Thymus (tissue), 11 donors: ENCODE data around the gene COMMD3. TPM values are rescaled to one million over a fixed set of nuclear protein-coding genes. Genes with fewer than 3 reads are reported as not detected.
A peak's percentile ranks its signal among the peaks of the same experiment; 100 is the strongest.
"Not testable (repeated sequence)": the region's sequence is repeated elsewhere in the genome, so short reads cannot be mapped to it uniquely, and the experiment has no call there.

ENCODE experiments used
- DNase-seq, 9 donors: peaks; one replicate each; pipeline ENCODE4 v3.0.0-alpha.2; 2013; ENCODE audit warnings: low spot score in 9 of 9, low read depth in 6 of 9, missing footprints in 1 of 9
- H3K27ac ChIP-seq, 2 donors: one replicate each; pipeline ENCODE4 v1.5.1; 2013; ENCODE audit warnings: control low read depth in 1 of 2, low read depth in 1 of 2, low read length in 1 of 2, mild to moderate bottlenecking in 1 of 2, moderate library complexity in 1 of 2
- H3K27me3 ChIP-seq, 2 donors: one replicate each; pipeline ENCODE4 v1.5.1; 2013; ENCODE audit warnings: low read length in 1 of 2; ENCODE audit not compliant: control insufficient read depth in 2 of 2, insufficient read depth in 1 of 2
- H3K36me3 ChIP-seq, 2 donors: one replicate each; pipeline ENCODE4 v1.5.1; 2013; ENCODE audit warnings: low read length in 1 of 2, mild to moderate bottlenecking in 1 of 2, moderate library complexity in 1 of 2; ENCODE audit not compliant: control insufficient read depth in 2 of 2, insufficient read depth in 2 of 2
- H3K4me1 ChIP-seq, 2 donors: one replicate each; pipeline ENCODE4 v1.5.1; 2013; ENCODE audit warnings: low read length in 2 of 2; ENCODE audit not compliant: control insufficient read depth in 2 of 2, insufficient read depth in 2 of 2
- H3K4me3 ChIP-seq, 2 donors: one replicate each; pipeline ENCODE4 v1.5.1; 2013; ENCODE audit warnings: low read length in 2 of 2, control low read depth in 1 of 2, mild to moderate bottlenecking in 1 of 2
- H3K9me3 ChIP-seq, 2 donors: one replicate each; pipeline ENCODE4 v1.5.1; 2013; ENCODE audit warnings: low read length in 1 of 2, mild to moderate bottlenecking in 1 of 2; ENCODE audit not compliant: control insufficient read depth in 2 of 2, insufficient read depth in 1 of 2
- WGBS: extraction: QIAGEN DNeasy Blood & Tissue Kit; methylation state at CpG from one replicate; pipeline ENCODE4 v1.1.7; 2013; 5-methylcytosine and 5-hydroxymethylcytosine counted together
- polyA plus RNA-seq: library from polyadenylated mRNA; stranded (reverse); fragments of 200-250 nt; gene quantifications from one replicate; pipeline ENCODE4 v1.2.3, GENCODE V29; 2013
- total RNA-seq: library from RNA; stranded (reverse); fragments of 120-200 nt; gene quantifications from one replicate; pipeline ENCODE4 v1.2.4, GENCODE V29; 2013
- donor health status: healthy.

The COMMD3 gene
- total and polyA plus RNA-seq, 2 donors: 130 to 132 TPM

DNA sequence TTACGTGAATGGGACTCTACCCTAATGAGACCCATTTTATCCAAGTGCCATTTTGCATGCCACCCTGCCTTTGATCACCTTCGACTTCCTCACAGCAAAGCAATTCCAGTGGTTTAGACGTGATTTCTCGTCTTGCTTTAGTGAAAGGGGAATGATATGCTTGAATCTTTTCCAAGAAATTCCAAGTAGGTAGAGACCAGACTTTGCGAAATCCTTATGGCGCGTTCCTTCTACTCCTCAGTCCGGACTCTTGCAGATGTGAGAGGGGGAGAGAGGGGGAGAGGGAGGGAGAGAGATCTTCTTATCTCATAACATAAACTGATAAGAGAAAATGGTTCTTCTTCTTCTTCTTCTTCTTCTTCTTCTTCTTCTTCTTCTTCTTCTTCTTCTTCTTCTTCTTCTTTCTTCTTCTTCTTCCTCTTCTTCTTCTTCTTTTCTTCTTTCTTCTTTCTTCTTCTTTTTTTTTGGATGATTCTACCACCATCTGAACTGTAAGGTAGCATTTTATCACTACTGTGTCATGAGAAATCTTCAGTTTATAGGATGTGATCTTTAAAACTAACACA lies 30.0 kb downstream of the COMMD3 start:
- DNase-seq: peak in 2 of 9 donors; percentile 26 to 41
- H3K27ac ChIP-seq: no peak overlapping the region
- peaks cover 3 to 24% of the 10 kb centered on the region in 2 donors for H3K4me1 ChIP-seq
- WGBS: 71% methylated on average over 8 of the region's 8 CpGs
- peaks cover 2 to 14% of the 10 kb centered on the region in 2 donors for H3K9me3 ChIP-seq
- peaks cover 48 to 77% of the 10 kb centered on the region in 2 donors for H3K27me3 ChIP-seq
- no peaks in the 10 kb centered on the region for H3K36me3 ChIP-seq
- H3K4me3 ChIP-seq: no peak overlapping the region

DNA sequence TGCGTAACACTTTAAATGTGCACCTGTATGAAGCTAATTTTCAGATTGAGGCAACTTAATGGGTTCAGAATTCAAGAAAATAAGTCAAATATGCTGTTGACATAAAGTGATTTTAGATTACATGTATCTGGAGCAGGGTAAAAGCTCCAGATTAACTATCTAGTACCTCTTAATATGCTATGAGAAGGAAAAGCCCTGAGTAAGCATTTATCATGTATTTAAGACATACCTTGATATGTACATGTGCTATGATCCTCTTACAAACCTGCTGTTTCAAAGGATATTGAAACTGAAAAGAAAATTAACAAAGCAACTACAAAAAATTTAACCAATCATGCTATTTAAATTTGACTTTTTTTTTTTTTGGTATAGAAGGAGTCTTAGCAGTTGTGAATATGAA lies 33.6 kb downstream of the COMMD3 start:
- no peak overlapping the region for H3K27ac ChIP-seq
- WGBS: 98% methylated on average over 1 of the region's 1 CpG
- H3K27me3 ChIP-seq: peaks cover 22 to 42% of the 10 kb centered on the region in 2 donors
- H3K4me3 ChIP-seq: no peak overlapping the region
- peaks cover 2 to 14% of the 10 kb centered on the region in 2 donors for H3K9me3 ChIP-seq
- peaks cover 0 to 14% of the 10 kb centered on the region in 2 donors for H3K4me1 ChIP-seq
- no peak for DNase-seq
- no peaks in the 10 kb centered on the region for H3K36me3 ChIP-seq

DNA sequence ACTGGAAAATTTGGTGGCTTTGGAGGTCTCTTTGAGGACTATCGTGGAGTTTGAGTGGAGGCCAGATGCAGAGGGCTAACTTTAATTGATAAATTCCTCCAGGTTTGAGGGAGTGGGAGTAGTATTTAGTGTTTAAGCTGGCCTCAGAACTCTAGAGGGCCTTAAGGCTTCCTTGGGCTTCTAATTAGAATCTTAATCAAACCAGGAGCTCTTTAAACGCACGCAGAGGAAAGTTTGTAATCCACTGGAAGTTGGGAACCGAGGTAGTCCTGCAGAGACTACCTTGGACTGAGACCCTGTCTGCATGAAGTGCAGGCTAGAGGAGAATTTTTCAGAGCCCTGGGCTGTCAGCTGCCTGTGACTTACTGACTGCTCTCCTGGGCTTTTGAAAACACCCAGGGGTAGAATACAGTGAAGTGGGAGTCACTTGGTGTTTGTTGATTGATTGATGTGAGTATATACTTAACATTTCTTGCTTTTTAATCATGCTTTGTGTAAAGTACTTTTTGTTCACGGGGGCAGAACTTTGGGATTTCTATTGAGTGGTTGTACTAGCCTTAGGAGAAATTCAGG lies 35.0 kb downstream of the COMMD3 start:
- 98% methylated on average over 5 of the region's 5 CpGs for WGBS

DNA sequence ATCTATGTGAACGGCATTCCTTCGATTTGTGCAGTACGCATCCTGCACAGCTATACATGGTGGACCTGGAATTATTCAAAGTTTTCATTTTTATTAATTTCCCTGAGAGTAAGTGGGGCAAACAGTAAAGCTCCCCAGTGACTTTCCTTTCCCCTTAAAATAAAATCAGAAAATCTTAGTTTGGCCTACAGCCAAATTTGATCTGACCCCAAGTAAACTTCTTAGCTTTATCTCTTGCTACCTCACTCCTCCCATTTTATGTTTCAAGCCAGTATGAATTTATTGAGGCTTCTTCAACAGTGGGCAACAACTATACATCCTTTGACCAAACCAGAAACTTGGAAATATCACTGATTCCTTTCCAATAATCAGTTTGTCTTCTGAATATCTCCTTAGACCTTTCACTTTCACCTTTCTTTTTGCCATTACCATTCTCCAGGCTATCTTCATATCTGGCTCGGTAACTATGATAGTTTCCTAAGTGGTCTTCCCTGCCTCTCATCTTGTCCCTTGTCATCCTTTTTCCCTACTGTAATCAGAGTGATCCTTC lies 40.2 kb downstream of the COMMD3 start:
- Histone ChIP-seq H3K36me3 (no peaks in the 10 kb centered on the region), H3K27ac (no peak overlapping the region), H3K9me3 (no peaks in the 10 kb centered on the region), H3K4me3 (no peak overlapping the region), H3K4me1 (no peaks in the 10 kb centered on the region), H3K27me3 (no peaks in the 10 kb centered on the region)
- 97% methylated on average over 4 of the region's 4 CpGs for WGBS
- no peak for DNase-seq

More for the DNA sequence above, 35.0 kb downstream of the COMMD3 start:
- H3K4me3 ChIP-seq: no peak overlapping the region
- H3K27me3 ChIP-seq: peaks cover 9 to 27% of the 10 kb centered on the region in 2 donors
- no peaks in the 10 kb centered on the region for H3K4me1 ChIP-seq
- no peak for DNase-seq
- H3K27ac ChIP-seq: no peak overlapping the region
- H3K9me3 ChIP-seq: peaks cover 0 to under 1% of the 10 kb centered on the region in 2 donors
- no peaks in the 10 kb centered on the region for H3K36me3 ChIP-seq

DNA sequence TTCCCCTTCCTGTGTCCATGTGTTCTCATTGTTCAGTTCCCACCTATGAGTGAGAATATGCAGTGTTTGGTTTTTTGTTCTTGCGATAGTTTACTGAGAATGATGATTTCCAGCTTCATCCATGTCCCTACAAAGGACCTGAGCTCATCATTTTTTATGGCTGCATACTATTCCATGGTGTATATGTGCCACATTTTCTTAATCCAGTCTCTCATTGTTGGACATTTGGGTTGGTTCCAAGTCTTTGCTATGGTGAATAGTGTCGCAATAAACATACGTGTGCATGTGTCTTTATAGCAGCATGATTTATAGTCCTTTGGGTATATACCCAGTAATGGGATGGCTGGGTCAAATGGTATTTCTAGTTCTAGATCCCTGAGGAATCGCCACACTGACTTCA lies 41.6 kb downstream of the COMMD3 start:
- DNase-seq, H3K4me1 ChIP-seq, H3K27ac ChIP-seq, H3K27me3 ChIP-seq, H3K36me3 ChIP-seq, H3K9me3 ChIP-seq, H3K4me3 ChIP-seq: not testable (repeated sequence)
- WGBS: 97% methylated on average over 3 of the region's 4 CpGs

DNA sequence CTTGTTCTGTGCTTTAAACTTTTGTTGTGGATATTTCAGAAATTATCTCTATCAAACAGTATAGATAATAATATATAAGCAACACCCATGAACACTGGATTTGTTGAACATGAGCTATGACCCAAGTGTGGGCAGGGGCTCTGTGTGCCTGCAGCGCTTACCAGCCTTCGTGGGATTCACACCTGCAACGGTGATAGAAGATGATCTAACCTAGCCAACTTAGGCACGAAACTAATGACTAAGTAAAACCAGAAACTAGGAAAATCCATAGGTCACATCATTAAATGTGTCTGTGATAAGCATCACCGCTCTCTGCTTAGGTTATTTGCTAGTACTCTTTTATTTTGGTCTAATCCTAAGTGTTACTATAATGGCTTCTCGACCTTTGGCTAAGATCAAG lies 47.1 kb downstream of the COMMD3 start:
- Histone ChIP-seq H3K36me3 (no peaks in the 10 kb centered on the region), H3K4me3 (no peak overlapping the region), H3K4me1 (no peaks in the 10 kb centered on the region), H3K9me3 (no peaks in the 10 kb centered on the region), H3K27me3 (no peaks in the 10 kb centered on the region), H3K27ac (no peak overlapping the region)
- no peak for DNase-seq
- 94% methylated on average over 6 of the region's 6 CpGs for WGBS

DNA sequence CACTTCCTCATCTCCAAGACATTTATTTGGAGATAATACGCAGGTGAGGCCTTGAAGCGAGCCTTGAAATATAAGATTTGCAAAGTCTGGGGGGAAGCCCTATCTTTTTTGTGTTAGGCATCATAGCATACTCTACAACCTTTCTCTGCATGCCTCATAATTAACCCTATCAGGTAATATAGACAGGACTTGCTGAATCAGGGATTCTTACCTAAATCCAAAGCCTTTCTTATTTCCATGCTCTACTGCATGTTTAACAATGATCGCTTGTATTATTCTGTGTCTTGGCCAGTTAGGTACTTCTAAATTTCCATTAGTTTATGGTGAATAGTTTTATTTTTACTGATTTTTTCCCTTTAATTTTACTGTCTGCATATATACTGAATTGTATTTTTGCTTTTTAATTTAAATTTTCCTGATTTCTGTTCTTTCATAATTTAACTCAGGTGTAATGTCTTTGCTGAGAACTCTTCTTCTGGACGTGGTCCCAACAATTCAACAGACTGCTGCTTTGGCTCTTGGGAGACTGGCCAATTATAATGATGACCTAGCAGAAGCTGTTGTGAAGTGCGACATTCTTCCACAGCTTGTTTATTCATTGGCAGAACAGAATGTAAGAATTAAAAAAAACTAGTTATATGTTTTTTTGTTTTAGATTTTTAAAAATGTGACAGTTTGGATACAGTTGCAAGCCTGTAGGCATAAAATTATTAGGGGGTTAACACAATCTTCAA lies 48.4 kb downstream of the COMMD3 start:
- H3K27me3 ChIP-seq: no peaks in the 10 kb centered on the region
- no peaks in the 10 kb centered on the region for H3K4me1 ChIP-seq
- H3K4me3 ChIP-seq: no peak overlapping the region
- H3K27ac ChIP-seq: no peak overlapping the region
- no peak for DNase-seq
- no peaks in the 10 kb centered on the region for H3K9me3 ChIP-seq
- 96% methylated on average over 5 of the region's 5 CpGs for WGBS
- H3K36me3 ChIP-seq: no peaks in the 10 kb centered on the region

DNA sequence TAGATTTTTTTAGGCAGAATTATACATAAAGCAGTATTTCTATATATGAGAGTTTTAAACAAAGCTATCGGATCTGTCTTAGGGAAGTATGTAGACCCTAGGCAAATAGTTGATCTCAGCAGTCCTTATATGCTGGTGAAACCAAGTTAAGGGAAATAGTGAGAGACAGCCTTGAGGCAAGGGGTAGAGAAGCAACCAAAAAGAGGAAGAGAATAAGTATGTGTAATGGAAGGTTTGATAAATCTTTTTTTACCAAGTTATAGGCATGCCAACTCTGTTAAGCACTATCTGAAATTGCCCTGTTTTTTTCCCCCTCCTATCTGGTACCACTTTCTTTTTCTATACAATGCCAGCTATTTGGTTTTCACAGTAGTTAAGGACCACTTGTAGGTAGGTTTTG lies 49.0 kb downstream of the COMMD3 start:
- 97% methylated on average over 1 of the region's 1 CpG for WGBS
- Histone ChIP-seq H3K4me3 (no peak overlapping the region), H3K36me3 (no peaks in the 10 kb centered on the region), H3K9me3 (no peaks in the 10 kb centered on the region), H3K27me3 (no peaks in the 10 kb centered on the region), H3K27ac (no peak overlapping the region), H3K4me1 (peaks cover 0 to 2% of the 10 kb centered on the region in 2 donors)
- DNase-seq: no peak
